GM12891 (cell line): Measurements from ENCODE around the gene CD81.

Experiments
- DNase-seq: peaks from one replicate; pipeline ENCODE4 v3.0.0; 2011; ENCODE audit warnings: low spot score; ENCODE audit not compliant: insufficient read length
- FAIRE-seq: peaks from 2 replicates; lab custom pipeline; 2011; peaks lifted over from hg19 to GRCh38; lab: Jason Lieb, UNC
- PAX5 ChIP-seq: IDR thresholded peaks from 2 replicates; pipeline ENCODE4 v1.6.1; 2011; ENCODE audit warnings: low read length, moderate library complexity, mild to moderate bottlenecking; ENCODE audit not compliant: insufficient read depth, severe bottlenecking
- POLR2A ChIP-seq: IDR thresholded peaks from 2 replicates; pipeline ENCODE4 v1.6.1; 2011; ENCODE audit warnings: low read depth, low read length, control low read depth
- POLR2AphosphoS5 ChIP-seq: IDR thresholded peaks from 2 replicates; pipeline ENCODE4 v1.6.1; 2011; ENCODE audit warnings: low read depth, low read length, control low read depth
- POU2F2 ChIP-seq: IDR thresholded peaks from 2 replicates; pipeline ENCODE4 v1.6.1; 2011; ENCODE audit warnings: low read depth, mild to moderate bottlenecking, control low read depth, low read length, moderate library complexity
- SPI1 ChIP-seq: IDR thresholded peaks from 2 replicates; pipeline ENCODE4 v1.6.1; 2011; ENCODE audit warnings: low read depth, low read length, control low read depth
- TAF1 ChIP-seq: IDR thresholded peaks from 2 replicates; pipeline ENCODE4 v1.6.1; 2011; ENCODE audit warnings: low read depth, low read length, control low read depth

The CD81 gene

GRCh38 chr11:2443406-2443805, 66.3 kb downstream of the CD81 start:
- no peak for DNase-seq
- TF ChIP-seq TAF1: no peak
- TF ChIP-seq POU2F2: no peak
- TF ChIP-seq SPI1: no peak
- no peak for TF ChIP-seq PAX5
- no peak for TF ChIP-seq POLR2AphosphoS5
- no peak for TF ChIP-seq POLR2A
- FAIRE-seq: no peak

GRCh38 chr11:2443881-2444820, 67.0 kb downstream of the CD81 start, which contains the start of gene TRPM5:
TRPM5 (minus strand) TSS chr11:2444514; CDS start chr11:2423036, 21,478 bp downstream.
- DNase-seq: no peak
- no peak for TF ChIP-seq PAX5
- no peak for TF ChIP-seq POU2F2
- TF ChIP-seq TAF1: no peak
- no peak for TF ChIP-seq POLR2AphosphoS5
- no peak for TF ChIP-seq SPI1
- no peak for TF ChIP-seq POLR2A
- FAIRE-seq: no peak

GRCh38 chr11:2444821-2445745, 68.0 kb downstream of the CD81 start, which contains the start of gene KCNQ1:
KCNQ1 (plus strand) TSS chr11:2445008; CDS start chr11:2445099, 91 bp downstream.
- TF ChIP-seq POLR2AphosphoS5 (no peak), PAX5 (no peak), SPI1 (no peak), TAF1 (no peak), POLR2A (no peak), POU2F2 (no peak)
- no peak for FAIRE-seq
- no peak for DNase-seq

GRCh38 chr11:2445746-2446551, 68.8 kb downstream of the CD81 start:
- FAIRE-seq (no peak), DNase-seq (no peak)
- TF ChIP-seq POU2F2 (no peak), TAF1 (no peak), SPI1 (no peak), PAX5 (no peak), POLR2AphosphoS5 (no peak), POLR2A (no peak)

- DNase-seq (no peak), FAIRE-seq (no peak)
- TF ChIP-seq POLR2AphosphoS5 (no peak), POLR2A (no peak), PAX5 (no peak), SPI1 (no peak), POU2F2 (no peak), TAF1 (no peak)
Measured at GRCh38 chr11:2446590-2447252, 69.6 kb downstream of the CD81 start.
